HuH-7 (cell line): Measurements from ENCODE around the gene KCNJ11.

ENCODE experiments used
- DNase-seq: peaks from one replicate; pipeline ENCODE4 v3.0.0; 2011; ENCODE audit warnings: low spot score

The KCNJ11 gene

GRCh38 chr11:17389957-17390649 is 1.6 kb upstream of the KCNJ11 start:
- DNase-seq: no peak

- DNase-seq: peak; percentile 78
Measured at GRCh38 chr11:17389211-17389956, 925 bp upstream of the KCNJ11 start.

GRCh38 chr11:17387811-17388210 is 648 bp downstream of the KCNJ11 start:
- no peak for DNase-seq

GRCh38 chr11:17387254-17387653 is 1.2 kb downstream of the KCNJ11 start:
- no peak for DNase-seq

- DNase-seq: peak; percentile 68
Measured at GRCh38 chr11:17386331-17387084, 2.0 kb downstream of the KCNJ11 start.

- no peak for DNase-seq
Measured at GRCh38 chr11:17385926-17386325, 2.5 kb downstream of the KCNJ11 start.

- no peak for DNase-seq
Measured at GRCh38 chr11:17385492-17385891, 3.0 kb downstream of the KCNJ11 start.

GRCh38 chr11:17384002-17384511 is 4.4 kb downstream of the KCNJ11 start:
- DNase-seq: peak; percentile 59

- no peak for DNase-seq
Measured at GRCh38 chr11:17383461-17383860, 5.0 kb downstream of the KCNJ11 start.

- DNase-seq: no peak
Measured at GRCh38 chr11:17382046-17382728, 6.3 kb downstream of the KCNJ11 start.

GRCh38 chr11:17381156-17381555 is 7.3 kb downstream of the KCNJ11 start:
- no peak for DNase-seq

- DNase-seq: no peak
Measured at GRCh38 chr11:17379383-17380180, 8.9 kb downstream of the KCNJ11 start.

- no peak for DNase-seq
Measured at GRCh38 chr11:17378655-17379054, 9.8 kb downstream of the KCNJ11 start.

GRCh38 chr11:17376493-17376892 is 12.0 kb downstream of the KCNJ11 start:
- DNase-seq: no peak

GRCh38 chr11:17375547-17375946 is 12.9 kb downstream of the KCNJ11 start:
- DNase-seq: no peak

GRCh38 chr11:17371614-17372013 is 16.8 kb downstream of the KCNJ11 start:
- DNase-seq: no peak

GRCh38 chr11:17369684-17370243 is 18.7 kb downstream of the KCNJ11 start:
- no peak for DNase-seq

- DNase-seq: no peak
Measured at GRCh38 chr11:17369094-17369493, 19.4 kb downstream of the KCNJ11 start.

- DNase-seq: no peak
Measured at GRCh38 chr11:17368551-17368950, 19.9 kb downstream of the KCNJ11 start.

- no peak for DNase-seq
Measured at GRCh38 chr11:17366495-17366894, 22.0 kb downstream of the KCNJ11 start.

GRCh38 chr11:17354601-17354991 is 33.9 kb downstream of the KCNJ11 start:
- peak; percentile 57 for DNase-seq
